CD4-positive, alpha-beta T cell treated with Interleukin-2 at 100 ng/mL for 4 hours (primary cell): ENCODE data around the gene TMEM201.

Source experiments
- DNase-seq: peaks from one replicate; pipeline ENCODE4 v3.0.0-alpha.2; 2020; ENCODE audit warnings: low spot score

TMEM201 gene

DNA sequence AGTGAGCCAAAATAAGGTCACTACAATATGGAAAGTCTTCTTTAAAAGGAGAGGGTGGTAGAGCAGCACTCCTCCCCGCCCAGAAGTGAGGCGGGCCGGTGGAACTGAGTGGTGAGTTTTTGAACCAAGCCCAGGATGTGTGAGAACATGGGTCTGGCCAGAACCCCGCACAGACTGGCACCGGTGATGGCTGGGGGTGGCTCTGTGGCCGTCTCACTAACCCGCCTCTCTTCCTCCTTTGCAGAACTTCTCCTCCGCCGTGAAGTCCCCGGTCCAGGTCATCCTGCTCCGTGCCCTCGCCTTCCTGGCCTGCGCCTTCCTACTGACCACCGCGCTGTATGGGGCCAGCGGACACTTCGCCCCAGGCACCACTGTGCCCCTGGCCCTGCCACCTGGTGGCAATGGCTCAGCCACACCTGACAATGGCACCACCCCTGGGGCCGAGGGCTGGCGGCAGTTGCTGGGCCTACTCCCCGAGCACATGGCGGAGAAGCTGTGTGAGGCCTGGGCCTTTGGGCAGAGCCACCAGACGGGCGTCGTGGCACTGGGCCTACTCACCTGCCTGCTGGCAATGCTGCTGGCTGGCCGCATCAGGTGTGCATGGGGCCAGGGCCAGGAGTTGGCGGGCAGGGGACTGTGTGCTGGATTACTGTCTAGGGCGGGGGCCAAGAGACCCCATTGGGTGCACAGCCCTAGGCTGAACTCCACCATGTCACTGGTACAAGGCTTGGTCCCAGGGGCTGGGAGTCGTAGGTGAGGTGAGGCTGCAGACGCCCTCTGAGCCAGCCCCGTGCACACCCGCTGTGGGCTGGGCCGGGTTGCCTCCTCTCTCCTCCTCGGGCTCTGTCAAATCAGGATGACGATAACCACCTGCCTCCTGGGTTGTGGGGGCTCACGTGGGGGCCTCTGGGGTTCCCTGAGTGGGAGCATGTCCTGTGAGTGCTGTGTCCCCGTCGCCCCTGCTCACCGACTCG lies 12.4 kb downstream of the TMEM201 start:
- DNase-seq: no peak

DNA sequence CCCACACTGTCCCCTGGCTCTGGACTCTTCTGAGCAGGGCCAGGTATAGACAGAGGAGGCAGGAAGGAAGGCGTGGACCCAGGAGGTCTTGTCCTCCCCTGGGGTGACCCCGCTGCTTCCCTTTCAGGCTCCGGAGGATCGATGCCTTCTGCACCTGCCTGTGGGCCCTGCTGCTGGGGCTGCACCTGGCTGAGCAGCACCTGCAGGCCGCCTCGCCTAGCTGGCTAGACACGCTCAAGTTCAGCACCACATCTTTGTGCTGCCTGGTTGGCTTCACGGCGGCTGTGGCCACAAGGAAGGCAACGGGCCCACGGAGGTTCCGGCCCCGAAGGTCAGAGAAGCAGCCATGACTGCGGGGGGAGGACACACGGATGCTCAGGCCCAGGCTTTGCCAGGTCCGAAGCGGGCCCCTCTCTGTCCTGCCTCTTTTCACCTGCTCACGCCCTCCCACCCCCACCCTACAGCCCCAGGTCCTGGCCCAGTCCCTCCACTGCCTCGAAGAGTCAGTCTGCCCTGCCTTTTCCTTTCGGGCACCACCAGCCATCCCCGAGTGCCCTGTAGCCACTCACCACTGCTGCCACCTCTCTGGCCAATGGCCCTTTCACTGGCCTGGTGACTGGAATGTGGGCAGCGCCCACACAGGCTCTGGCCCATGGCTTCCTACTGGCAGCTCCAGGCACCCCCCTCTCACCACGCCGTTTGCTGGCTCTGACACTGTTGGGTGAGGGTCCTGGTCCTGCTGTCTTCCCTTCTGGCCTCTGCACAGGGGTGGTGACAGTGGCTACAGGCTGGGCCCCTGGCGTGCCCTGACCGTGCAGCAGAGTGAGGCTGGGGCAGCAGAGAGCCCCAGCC lies 13.5 kb downstream of the TMEM201 start:
- no peak for DNase-seq

DNA sequence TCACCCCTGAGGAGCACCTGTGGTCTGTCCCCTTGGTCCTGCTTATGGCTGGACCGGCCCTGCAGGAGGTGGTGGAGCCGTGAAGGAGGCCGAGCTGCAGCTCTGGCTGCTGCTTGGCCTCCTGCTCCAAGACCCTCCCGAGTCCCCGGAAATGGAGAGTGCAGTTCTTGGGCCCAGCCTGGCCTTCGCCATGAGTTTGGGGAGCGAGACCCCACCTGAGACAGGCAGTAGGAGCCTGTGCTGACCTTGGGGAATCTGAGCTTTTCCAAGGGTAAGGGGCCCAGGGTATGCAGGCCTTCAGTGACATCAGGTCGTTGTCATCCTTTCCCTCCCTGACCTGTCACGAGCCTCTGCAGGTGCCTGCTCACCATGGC lies 14.1 kb downstream of the TMEM201 start:
- DNase-seq: no peak

DNA sequence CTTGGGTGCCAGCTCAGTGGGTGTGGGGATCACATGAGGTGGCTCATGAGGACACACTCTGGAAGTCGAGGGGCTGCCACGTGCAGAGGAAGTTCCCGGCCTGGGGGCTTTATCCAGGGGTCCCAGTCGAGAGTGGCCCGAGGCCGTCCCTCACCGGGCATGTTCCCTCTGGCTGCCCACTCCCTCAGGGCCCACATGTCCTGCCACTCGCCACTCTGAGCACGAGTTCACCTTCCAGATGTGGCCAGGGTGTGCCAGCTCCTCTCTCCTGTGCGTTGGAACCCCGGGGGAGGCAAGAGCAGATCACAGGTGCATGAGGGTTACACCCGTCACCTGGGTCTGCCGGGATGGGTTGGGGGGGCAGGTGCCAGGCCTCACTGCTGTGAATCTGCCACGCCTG lies 14.6 kb downstream of the TMEM201 start:
- DNase-seq: no peak

DNA sequence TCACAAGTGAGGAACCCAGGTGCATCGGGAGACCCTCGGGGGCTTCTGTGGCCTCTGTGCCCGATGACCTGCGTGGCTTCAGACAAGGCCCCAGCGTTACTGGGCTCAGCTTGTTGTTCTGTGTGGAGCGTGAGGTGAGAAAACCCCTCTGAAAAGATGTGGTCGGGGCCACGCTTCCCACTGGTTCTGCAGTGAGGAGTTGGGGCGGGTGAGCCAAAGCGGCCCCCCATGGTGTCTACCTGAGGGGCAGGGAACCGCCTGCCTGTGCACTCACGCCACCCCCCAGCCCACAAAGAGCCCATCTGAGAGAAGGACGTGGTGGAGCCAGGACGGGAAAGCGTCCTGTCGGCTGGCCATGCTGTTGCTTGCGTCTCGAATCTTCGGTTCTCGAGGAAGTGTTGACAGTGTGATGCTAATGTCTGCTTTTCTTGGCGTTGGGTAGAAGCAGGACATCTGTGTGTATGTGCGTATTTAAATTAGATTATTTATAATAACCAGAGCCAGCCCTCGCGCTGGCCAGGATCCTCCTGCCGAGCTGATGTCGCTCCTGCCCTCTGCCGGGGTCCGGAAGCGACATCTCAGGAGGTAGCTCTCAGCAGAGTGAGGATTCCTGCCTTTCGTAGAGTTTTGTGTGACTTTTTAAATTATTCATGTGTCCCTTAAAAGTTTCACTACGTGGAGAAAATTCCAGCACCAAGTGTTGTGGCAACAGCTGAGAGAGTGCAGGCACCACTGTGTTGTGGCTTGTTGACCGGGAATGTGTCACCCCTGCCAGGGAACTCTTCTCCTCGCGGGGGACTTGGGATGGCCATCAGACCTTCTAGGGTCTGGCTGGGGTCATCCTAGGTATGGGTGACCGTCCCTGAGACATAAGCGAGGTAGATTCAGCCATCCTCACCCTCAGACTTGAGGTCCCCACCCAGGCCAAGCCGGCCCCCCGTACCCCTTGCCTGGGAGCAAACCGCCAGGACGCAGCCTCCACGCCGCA lies 15.3 kb downstream of the TMEM201 start:
- no peak for DNase-seq

DNA sequence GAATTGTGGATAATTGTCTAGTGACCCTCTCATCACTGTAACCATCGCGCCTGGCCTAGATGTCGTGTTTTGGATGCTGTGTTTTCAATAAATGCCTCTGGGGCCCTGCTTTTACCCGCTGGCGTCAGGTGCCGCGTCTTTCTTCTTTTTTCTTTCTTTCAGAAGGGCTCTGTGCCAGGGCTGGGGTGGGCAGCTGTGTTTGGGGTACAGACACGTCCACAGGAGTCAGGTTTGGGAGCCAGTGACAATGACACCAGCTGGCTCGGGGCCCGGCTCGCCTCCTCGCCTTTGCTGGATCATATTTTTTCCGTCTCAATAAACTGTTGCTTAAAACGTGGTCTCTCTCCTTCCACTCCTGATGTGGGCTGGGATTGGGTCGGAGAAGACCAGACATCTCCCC lies 16.1 kb downstream of the TMEM201 start:
- no peak for DNase-seq

DNA sequence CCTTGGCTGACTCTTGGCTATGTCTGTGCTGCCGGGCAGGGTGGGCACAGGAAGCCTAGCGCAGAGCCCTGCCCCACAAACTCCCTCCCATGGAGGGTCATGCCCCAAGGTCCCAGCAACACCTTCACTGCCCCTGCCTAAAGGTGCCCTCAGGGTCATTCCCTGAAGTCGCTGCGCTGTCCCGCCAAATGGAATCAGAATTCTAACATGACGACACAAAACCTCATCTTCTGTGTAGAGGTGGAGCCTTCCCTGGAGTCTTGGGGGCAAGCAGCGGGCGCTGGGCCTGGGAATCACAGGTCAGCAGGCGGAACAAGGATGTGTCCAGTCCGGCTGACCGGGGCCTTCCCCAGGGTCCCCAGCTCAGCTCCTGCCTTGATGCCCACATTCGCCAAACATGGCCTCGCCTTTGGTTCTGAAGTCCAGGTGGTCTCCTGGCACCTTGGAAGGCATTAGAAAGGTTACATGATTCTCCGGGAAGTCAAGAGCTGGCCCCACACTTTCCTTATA lies 17.3 kb downstream of the TMEM201 start:
- no peak for DNase-seq

DNA sequence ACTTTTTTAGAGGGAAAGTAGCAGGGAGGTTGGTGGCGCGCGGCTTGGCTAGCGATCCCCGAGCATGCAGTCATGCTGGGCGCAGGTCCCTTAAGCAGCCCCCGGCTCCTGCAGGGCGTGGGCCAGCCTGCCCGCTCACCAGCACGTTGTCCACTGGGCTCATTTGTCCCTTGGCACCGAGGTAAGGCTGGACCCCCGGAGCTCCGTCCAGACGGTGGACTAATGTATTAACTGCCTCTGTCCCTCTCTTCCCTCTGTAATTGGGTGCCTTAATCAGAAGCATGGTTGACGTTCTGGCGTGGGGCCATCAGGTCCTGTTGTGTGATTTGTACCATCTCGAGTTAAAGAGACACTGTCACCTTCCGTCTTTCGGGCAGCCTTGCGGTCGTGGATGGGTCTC lies 17.7 kb downstream of the TMEM201 start:
- no peak for DNase-seq

DNA sequence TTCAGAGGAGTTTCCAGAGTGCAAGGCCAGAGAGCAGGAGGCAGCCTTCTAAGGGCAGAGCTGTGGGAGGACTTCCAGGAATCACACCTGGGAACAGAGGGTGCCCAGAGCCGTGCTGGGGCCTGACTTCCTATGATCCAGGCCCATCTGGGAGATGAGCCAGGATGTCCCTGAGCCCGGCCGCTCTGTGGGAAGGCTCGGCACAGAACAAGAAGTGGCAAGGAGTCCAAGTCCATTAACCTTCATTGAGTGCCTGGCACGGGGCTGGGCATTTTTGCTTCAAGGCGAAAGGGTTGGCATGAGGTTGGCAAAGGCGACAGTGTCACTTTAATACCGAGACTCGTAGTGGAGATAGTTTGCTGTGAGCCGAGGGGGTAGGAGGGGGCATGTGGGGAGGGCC lies 18.2 kb downstream of the TMEM201 start:
- no peak for DNase-seq

DNA sequence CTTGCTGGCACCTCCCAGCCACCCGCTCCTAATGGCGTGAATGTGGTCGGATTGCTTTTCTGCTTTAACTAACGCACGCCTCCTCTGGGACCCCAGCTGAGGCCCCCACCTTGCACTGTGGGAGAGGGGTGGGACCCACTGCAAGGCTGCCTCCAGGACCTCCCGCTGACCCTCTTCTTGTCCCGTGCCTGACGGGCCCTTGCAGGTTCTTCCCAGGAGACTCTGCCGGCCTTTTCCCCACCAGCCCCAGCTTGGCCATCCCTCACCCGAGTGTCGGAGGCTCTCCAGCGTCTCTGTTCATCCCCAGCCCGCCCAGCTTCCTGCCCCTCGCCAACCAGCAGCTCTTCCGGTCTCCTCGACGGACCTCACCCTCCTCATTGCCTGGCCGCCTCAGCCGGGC lies 18.6 kb downstream of the TMEM201 start:
- no peak for DNase-seq

DNA sequence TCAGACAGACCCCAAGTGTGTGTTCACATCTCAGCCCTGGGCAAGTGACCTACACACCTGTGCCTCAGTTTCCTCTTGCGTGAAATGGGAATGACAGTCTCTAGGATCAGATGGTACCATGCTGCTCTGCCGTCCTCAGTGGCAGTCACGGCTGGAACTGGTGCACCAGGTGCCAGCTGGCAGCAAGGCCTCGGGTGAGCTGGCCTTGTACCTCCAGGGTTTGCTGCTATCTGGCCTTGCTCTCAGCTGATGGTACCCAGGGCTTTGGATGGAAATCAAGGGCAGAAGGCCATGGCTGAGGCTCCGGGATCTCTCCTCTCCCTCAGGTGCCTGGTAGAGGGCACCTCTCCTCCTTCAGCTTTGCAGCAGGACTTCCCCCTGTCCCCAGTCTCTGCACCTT lies 21.3 kb downstream of the TMEM201 start:
- no peak for DNase-seq

DNA sequence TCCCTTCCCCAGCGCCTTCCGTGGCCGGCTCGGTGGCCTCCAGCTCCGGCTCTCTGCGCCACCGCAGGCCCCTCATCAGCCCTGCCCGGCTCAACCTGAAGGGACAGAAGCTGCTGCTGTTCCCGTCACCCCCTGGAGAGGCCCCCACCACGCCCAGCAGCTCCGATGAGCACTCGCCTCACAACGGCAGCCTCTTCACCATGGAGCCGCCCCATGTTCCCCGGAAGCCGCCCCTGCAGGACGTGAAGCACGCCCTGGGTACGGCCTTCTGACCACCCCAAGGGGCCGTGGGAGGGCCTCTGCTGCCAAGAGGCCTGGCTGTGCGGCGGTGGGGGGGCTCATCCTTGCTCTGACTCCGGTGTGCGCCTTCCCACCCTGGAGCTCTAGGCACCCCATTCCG lies 21.8 kb downstream of the TMEM201 start:
- DNase-seq: no peak

DNA sequence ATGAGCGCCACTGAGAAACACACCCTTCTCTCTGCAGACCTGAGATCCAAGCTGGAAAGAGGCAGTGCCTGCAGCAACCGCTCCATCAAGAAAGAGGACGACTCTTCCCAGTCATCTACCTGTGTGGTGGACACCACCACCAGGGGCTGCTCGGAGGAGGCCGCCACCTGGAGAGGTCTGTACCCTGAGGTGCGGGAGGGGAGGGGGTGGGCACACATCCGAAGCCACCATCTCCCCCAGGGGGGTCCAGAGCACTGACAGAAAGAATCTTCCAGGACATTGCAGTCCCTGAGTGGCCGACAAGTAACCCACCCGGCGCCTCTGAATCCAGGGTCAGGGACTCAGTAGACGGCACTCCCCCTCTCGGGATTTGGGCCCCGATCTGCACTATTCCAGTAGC lies 23.0 kb downstream of the TMEM201 start:
- no peak for DNase-seq

DNA sequence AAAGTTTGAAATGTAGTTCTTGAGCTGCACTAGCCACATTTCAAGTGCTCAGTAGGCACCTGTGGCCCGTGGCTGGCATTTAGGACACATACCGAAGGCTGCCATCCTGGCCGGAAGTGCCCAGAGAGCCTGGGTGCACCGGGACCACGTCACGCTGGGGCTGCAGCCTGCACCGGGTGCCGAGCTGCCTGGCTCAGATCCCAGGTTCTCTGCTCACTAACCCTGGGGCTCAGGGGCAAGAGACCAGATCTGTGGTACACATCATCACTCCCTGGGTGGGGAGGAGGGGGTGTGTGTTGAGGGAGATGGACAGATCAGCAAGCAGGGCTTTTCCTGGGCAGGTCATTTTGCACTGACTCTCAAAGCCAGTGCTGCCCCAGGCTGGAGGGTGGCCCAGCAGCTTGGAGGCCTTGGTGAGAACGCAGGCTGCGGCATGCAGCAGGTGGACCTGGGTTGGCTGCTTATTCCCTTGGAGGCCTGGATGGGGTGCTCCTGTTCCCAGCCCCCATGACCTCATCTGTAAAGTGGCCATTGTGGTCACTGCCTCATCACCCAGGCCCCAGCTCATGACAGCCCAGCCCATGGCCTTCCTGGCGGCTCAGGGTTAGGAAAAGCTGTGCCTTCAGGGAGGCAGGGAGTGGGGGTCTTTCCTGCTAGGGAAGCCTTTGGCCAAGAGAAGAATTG lies 23.6 kb downstream of the TMEM201 start:
- no peak for DNase-seq

DNA sequence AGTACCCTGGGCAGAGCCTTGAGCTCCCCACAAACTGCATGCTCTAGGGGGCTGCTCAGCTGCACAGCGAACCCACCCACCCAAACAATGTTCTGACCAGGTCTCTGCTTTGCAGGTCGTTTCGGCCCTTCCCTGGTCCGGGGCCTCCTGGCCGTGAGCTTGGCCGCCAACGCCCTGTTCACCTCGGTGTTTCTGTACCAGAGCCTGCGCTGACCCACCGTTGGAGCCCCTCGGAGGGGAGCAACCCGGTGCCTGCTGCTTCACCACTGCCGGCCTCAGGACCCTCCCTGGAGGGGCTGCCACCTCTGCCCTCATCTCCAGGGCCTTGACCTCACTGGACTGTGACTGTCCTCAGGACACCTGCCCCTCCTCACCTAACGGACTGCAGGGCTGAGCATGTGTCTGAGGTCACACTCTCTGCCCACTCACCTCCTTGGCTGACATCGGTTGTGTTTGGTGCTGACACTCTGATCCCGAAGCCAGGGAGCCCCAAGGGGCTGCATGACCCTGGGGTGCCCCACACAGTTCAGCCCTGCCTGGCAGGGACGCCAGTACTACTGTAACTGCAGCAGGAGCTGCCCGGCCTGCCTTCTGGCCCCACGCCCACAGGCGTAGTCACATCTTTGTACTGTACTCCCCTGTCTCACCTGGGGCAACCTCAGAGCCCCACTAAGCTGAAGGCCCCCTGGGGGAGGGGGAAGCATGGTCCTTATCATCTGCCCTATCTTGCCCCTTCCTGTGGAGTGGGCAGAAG lies 24.3 kb downstream of the TMEM201 start:
- no peak for DNase-seq

DNA sequence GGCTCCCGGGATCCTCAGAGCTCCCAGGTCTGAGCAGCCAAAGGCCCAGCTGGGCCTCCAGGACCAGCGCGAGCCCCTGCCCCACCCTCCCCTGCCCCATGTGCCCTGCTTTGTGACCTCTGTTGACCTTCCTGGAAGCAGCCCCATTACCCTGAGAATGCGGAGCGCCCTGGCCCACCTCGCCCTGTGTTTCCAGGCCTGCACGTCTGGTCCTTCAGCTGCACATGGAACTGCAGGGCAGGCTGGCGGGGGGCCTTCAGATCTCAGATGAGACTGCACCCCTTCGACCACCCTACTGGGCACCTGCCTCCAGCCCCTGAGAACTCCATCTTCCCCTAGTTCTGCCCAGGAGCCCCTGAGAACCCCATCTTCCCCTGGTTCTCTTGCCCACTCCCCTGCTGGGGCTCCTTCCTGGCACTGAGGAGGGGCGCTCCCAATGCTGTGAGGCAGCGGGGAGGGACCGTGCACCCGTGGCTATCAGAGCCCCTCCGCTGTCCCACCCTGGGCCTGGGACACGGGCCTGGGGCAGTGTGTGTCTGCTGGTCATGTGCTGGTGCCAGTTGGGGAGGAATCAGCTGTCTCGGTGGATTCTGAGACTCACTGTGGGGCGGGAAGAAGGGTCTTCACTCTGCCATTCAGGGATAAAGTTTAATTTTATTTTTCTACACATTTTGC lies 25.1 kb downstream of the TMEM201 start:
- DNase-seq: no peak

DNA sequence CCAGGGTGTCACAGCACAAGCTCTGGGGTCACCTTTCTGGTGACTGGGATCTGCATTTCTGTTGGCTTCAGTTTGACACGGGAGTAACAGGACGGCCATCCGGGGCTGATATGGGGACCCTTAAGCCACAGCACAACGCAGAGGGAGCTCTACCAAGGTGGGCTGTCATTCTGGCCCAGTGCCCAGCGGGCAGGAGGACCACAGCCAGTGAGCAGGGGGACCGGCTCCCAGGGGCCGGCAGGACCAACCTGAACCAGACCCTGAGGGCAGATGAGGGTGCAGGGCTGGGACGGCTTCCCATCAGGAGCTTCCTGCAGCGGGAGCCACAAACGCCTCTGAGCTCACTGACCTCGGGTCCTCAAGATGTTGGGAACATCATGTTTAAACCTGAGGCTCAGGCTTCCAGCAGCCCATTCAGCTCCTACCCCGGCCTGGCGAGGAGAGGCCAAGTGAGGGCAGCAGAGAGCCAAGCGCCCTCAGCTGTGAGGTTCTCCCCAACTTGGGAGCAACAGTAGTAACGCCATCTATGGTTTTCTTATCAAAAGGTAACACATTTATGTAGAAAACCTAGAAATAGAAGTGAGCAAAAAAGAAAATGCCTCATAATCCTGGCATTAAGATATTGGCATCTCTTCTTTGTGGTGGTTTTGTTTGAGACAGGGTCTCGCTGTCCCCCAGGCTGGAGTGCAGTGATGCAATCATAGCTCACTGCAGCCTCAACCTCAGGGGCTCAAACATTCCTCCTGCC lies 26.8 kb downstream of the TMEM201 start:
- peak; percentile 59 for DNase-seq

DNA sequence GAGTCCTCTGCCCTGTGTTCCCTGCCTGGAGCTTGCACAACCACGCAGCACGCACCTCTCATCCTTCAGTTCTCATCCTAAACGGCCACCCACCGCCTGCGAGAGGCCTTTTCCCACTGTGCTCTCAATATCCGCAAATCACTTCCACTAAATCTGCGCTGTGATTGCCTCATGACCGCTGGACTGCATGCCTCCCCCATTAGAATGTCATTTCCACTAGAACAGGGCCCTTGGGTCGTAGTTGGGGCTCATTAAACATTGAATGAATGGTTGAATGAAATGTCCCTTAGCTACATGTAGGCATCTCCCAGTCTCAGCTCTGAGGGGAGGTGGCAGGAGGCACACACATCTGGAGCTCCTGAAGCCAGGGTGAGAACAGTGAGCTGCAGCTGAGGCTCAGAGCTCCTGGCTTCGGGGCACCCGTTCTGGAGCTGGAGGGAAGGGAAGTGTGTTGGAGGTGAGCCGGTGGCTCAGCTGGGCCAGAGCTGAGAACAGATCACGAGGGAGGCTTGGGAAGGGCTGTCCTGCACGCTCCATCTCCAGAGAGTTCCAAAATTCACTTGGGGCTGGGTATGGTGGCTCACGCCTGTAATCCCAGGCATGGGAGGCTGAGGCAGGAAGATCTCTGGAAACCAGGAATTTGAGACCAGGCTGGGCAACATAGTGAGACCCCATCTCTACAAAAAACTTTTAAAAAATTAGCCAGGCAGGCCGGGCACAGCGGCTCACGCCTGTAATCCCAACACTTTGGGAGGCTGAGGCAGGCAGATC lies 30.4 kb downstream of the TMEM201 start:
- DNase-seq: no peak
